H1 (cell line): ENCODE data around the gene DNAH10. TPM values are rescaled to one million over a fixed set of nuclear protein-coding genes. Genes with fewer than 3 reads are reported as not detected.

Source experiments
- CTCF ChIA-PET: fragments of 300-600 bp; sonication (Branson Sonifier 250); formaldehyde crosslinking; loops from one replicate; lab custom pipeline; 2021; ENCODE audit not compliant: partially characterized antibody; lab: Charles Lee
- POLR2A ChIA-PET: fragments of 300-600 bp; sonication (Branson Sonifier 250); formaldehyde crosslinking; loops from one replicate; lab custom pipeline; 2021; ENCODE audit warnings: inconsistent platforms; ENCODE audit not compliant: partially characterized antibody; lab: Charles Lee
- DNase-seq, 2 experiments: peaks; one replicate each; pipeline versions ENCODE4 v3.0.0 to v3.0.0-alpha.2; 2010 to 2022; ENCODE audit warnings: low spot score in 2 of 2, low read depth in 1 of 2, mixed read lengths in 1 of 2
- FAIRE-seq: peaks from 2 replicates; lab custom pipeline; 2011; peaks lifted over from hg19 to GRCh38; lab: Jason Lieb, UNC
- H2AFZ ChIP-seq: 2 replicates; pipeline ENCODE4 v1.8.1; 2012; ENCODE audit warnings: low read length, inconsistent platforms
- H2AK5ac ChIP-seq: 2 replicates; pipeline ENCODE4 v1.6.1; 2013; ENCODE audit warnings: low read depth, low read length
- H2BK120ac ChIP-seq: replicated peaks from 2 replicates; pipeline ENCODE3; 2013; ENCODE audit warnings: low read depth, low read length, inconsistent platforms
- H2BK12ac ChIP-seq: 2 replicates; pipeline ENCODE4 v1.6.1; 2013; ENCODE audit warnings: low read depth, low read length
- H2BK15ac ChIP-seq: 2 replicates; pipeline ENCODE4 v1.6.1; 2013; ENCODE audit warnings: low read length
- H2BK20ac ChIP-seq: 2 replicates; pipeline ENCODE4 v1.6.1; 2013; ENCODE audit warnings: low read length
- H2BK5ac ChIP-seq: 2 replicates; pipeline ENCODE4 v1.6.1; 2013; ENCODE audit warnings: low read depth, low read length
- H3K14ac ChIP-seq: 2 replicates; pipeline ENCODE4 v1.6.1; 2013; ENCODE audit warnings: inconsistent platforms; ENCODE audit not compliant: insufficient read length
- H3K18ac ChIP-seq: 2 replicates; pipeline ENCODE4 v1.6.1; 2013; ENCODE audit warnings: low read length; ENCODE audit errors: extremely low read depth
- H3K23ac ChIP-seq: 2 replicates; pipeline ENCODE4 v1.6.1; 2013; ENCODE audit warnings: inconsistent platforms; ENCODE audit not compliant: insufficient read length
- H3K23me2 ChIP-seq: 2 replicates; pipeline ENCODE4 v1.6.1; 2013; ENCODE audit warnings: low read depth, low read length
- H3K27ac ChIP-seq: 2 replicates; pipeline ENCODE4 v1.6.1; 2011; ENCODE audit warnings: low read depth, low read length, inconsistent platforms
- H3K27me3 ChIP-seq, 4 experiments: replicated peaks in 1 of 4; 1 replicate in 1 of 4; 2 replicates in 3 of 4; pipeline versions ENCODE4 v1.6.1 to v1.8.1; 2011 to 2013; ENCODE audit warnings: low read length in 3 of 4, mild to moderate bottlenecking in 3 of 4, inconsistent platforms in 2 of 4, mixed read lengths in 2 of 4, moderate library complexity in 1 of 4; ENCODE audit not compliant: control insufficient read depth in 3 of 4, insufficient read depth in 3 of 4; ENCODE audit errors: extremely low read depth in 1 of 4
- H3K36me3 ChIP-seq, 4 experiments: 2 replicates each; pipeline versions ENCODE4 v1.6.1 to v1.8.1; 2011 to 2013; ENCODE audit warnings: mild to moderate bottlenecking in 4 of 4, low read length in 3 of 4, moderate library complexity in 2 of 4, control low read depth in 1 of 4, inconsistent platforms in 1 of 4; ENCODE audit not compliant: insufficient read depth in 4 of 4, control insufficient read depth in 2 of 4
- H3K4ac ChIP-seq: replicated peaks from 2 replicates; pipeline ENCODE3; 2013; ENCODE audit warnings: low read length, low read depth, mixed read lengths, inconsistent platforms; ENCODE audit not compliant: insufficient read length
- H3K4me1 ChIP-seq, 4 experiments: replicated peaks in 1 of 4; 1 replicate in 1 of 4; 2 replicates in 3 of 4; pipeline versions ENCODE4 v1.6.1 to v1.8.1; 2011 to 2013; ENCODE audit warnings: low read length in 3 of 4, inconsistent platforms in 2 of 4, mixed read lengths in 1 of 4; ENCODE audit not compliant: insufficient read depth in 4 of 4, control insufficient read depth in 3 of 4
- H3K4me2 ChIP-seq, 2 experiments: 2 replicates each; pipeline versions ENCODE4 v1.6.1 to v1.8.1; 2011 to 2013; ENCODE audit warnings: low read depth in 2 of 2, low read length in 2 of 2, control low read depth in 1 of 2, inconsistent platforms in 1 of 2, mild to moderate bottlenecking in 1 of 2; ENCODE audit not compliant: insufficient read depth in 1 of 2
- H3K4me3 ChIP-seq, 4 experiments: fragments of 200-600, 300-600 bp in 1 of 4; sonication (generic), shearing (Covaris generic), sonication (Bioruptor Twin) in 1 of 4; 2 replicates each; pipeline versions ENCODE4 v1.5.1 to v1.8.1; 2011 to 2016; ENCODE audit warnings: low read length in 4 of 4, low read depth in 3 of 4, control low read depth in 2 of 4, inconsistent platforms in 2 of 4, mild to moderate bottlenecking in 2 of 4, mixed read lengths in 1 of 4, moderate library complexity in 1 of 4; ENCODE audit not compliant: insufficient read depth in 2 of 4; ENCODE audit errors: extremely low read depth in 1 of 4
- H3K56ac ChIP-seq: replicated peaks from 2 replicates; pipeline ENCODE3; 2013; ENCODE audit warnings: low read depth, mild to moderate bottlenecking, mixed read lengths, low read length, inconsistent platforms; ENCODE audit not compliant: insufficient read length
- H3K79me1 ChIP-seq: 2 replicates; pipeline ENCODE4 v1.6.1; 2013; ENCODE audit warnings: low read depth, low read length, control low read depth
- H3K79me2 ChIP-seq, 2 experiments: 2 replicates each; pipeline versions ENCODE4 v1.6.1 to v1.8.1; 2012 to 2013; ENCODE audit warnings: low read length in 2 of 2, mild to moderate bottlenecking in 2 of 2, inconsistent platforms in 1 of 2; ENCODE audit not compliant: insufficient read depth in 2 of 2, control insufficient read depth in 1 of 2
- H3K9ac ChIP-seq, 4 experiments: replicated peaks in 1 of 4; 1 replicate in 1 of 4; 2 replicates in 3 of 4; pipeline versions ENCODE4 v1.6.1 to v1.8.1; 2011 to 2013; ENCODE audit warnings: low read depth in 3 of 4, low read length in 3 of 4, control low read depth in 2 of 4, mild to moderate bottlenecking in 2 of 4, moderate library complexity in 2 of 4, inconsistent platforms in 1 of 4; ENCODE audit errors: extremely low read depth in 1 of 4
- H3K9me3 ChIP-seq, 2 experiments: 2 replicates each; pipeline versions ENCODE4 v1.6.1 to v1.8.1; 2012 to 2013; ENCODE audit warnings: mild to moderate bottlenecking in 2 of 2, moderate library complexity in 2 of 2, control low read depth in 1 of 2, inconsistent platforms in 1 of 2, low read depth in 1 of 2, low read length in 1 of 2, mixed read lengths in 1 of 2; ENCODE audit not compliant: insufficient read depth in 2 of 2
- H4K20me1 ChIP-seq, 2 experiments: replicated peaks in 1 of 2; 2 replicates each; pipeline versions ENCODE3 to v1.8.1; 2011 to 2013; ENCODE audit warnings: inconsistent platforms in 2 of 2, low read length in 2 of 2, mild to moderate bottlenecking in 1 of 2; ENCODE audit not compliant: insufficient read depth in 2 of 2, control insufficient read depth in 1 of 2
- H4K5ac ChIP-seq: 2 replicates; pipeline ENCODE4 v1.6.1; 2013; ENCODE audit warnings: low read length, low read depth, mixed read lengths, inconsistent platforms; ENCODE audit not compliant: insufficient read length
- H4K8ac ChIP-seq: 2 replicates; pipeline ENCODE4 v1.8.0; 2013; ENCODE audit warnings: mild to moderate bottlenecking, moderate library complexity, low read length, inconsistent platforms; ENCODE audit not compliant: insufficient read depth; ENCODE audit errors: extremely low read depth
- H4K91ac ChIP-seq: replicated peaks from 2 replicates; pipeline ENCODE3; 2013; ENCODE audit warnings: low read length, mixed read lengths, inconsistent platforms; ENCODE audit not compliant: insufficient read length
- CTBP2 ChIP-seq: IDR thresholded peaks from 2 replicates; pipeline ENCODE4 v1.7.0; 2011; ENCODE audit warnings: borderline replicate concordance, mild to moderate bottlenecking, moderate library complexity, mixed read lengths, low read length; ENCODE audit not compliant: insufficient read depth, insufficient read length
- POLR2A ChIP-seq, 2 experiments: IDR thresholded peaks; 1 replicate in 1 of 2; 2 replicates in 1 of 2; pipeline ENCODE4 v1.6.1; 2011; ENCODE audit warnings: low read depth in 2 of 2, low read length in 2 of 2, mild to moderate bottlenecking in 2 of 2; ENCODE audit errors: control extremely low read depth in 1 of 2
- POU5F1 ChIP-seq: IDR thresholded peaks from 2 replicates; pipeline ENCODE4 v1.6.1; 2011; ENCODE audit warnings: low read depth, mild to moderate bottlenecking, low read length, moderate library complexity
- SIN3A ChIP-seq, 2 experiments: IDR thresholded peaks in 1 of 2; conservative IDR thresholded peaks in 1 of 2; 2 replicates each; pipeline ENCODE4 v1.6.1; 2011 to 2012; ENCODE audit warnings: low read length in 2 of 2, improper control_type of control experiment in 1 of 2, low read depth in 1 of 2, mild to moderate bottlenecking in 1 of 2
- SP1 ChIP-seq: IDR thresholded peaks from 2 replicates; pipeline ENCODE4 v1.6.1; 2011; ENCODE audit warnings: low read depth, low read length
- WGBS, 2 experiments: shearing (Covaris generic) in 1 of 2; methylation state at CpG; one replicate each; pipeline versions ENCODE4 v1.1.6 to v1.1.7; 2013 to 2015; ENCODE audit warnings: low lambda C conversion rate in 2 of 2, mixed read lengths in 2 of 2, inconsistent platforms in 1 of 2, low coverage in 1 of 2, missing lambda C conversion rate in 1 of 2; ENCODE audit not compliant: insufficient replicate concordance in 2 of 2, insufficient coverage in 1 of 2, insufficient read length in 1 of 2; ENCODE audit errors: extremely low coverage in 1 of 2, missing lambda C conversion rate in 1 of 2; 5-methylcytosine and 5-hydroxymethylcytosine counted together
- polyA plus RNA-seq, 7 experiments: library from polyadenylated mRNA; depleted of rRNA in 3 of 7; stranded (reverse) in 5 of 7; unstranded in 2 of 7; fragments of >200 nt in 5 of 7; fragments of 200-250 nt in 2 of 7; gene quantifications; 1 replicate in 5 of 7; 2 replicates in 1 of 7; 4 replicates in 1 of 7; pipeline versions ENCODE4 v1.2.1 to v1.2.3, GENCODE V29; 2011 to 2013; ENCODE audit warnings: missing spikeins in 2 of 7, mixed read lengths in 2 of 7
- total RNA-seq: library from RNA; stranded (reverse); fragmentation: NEBNext Ultra II Directional; extraction: Animal tissue kit (Norgen Biotek cat#: 25700); gene quantifications from 2 replicates; pipeline ENCODE4 v1.2.1, GENCODE V29; 2021
- TF ChIP-seq, protein P1 (sequence below): IDR thresholded peaks from 2 replicates; pipeline ENCODE4 v1.6.1; 2011; ENCODE audit warnings: low read depth, mild to moderate bottlenecking, low read length; ENCODE audit not compliant: insufficient read depth

The DNAH10 gene
- total and polyA plus RNA-seq, 2 of the 8 experiments (the other 6 are each of a cell fraction or from before 2014, with no cell fraction given), result 0.02 to 0.24 TPM

GRCh38 chr12:123882161-123882705 is 120.1 kb downstream of the DNAH10 start:
- H2BK120ac ChIP-seq, result no peak overlapping the region
- POLR2A ChIA-PET, result interaction anchor here (1.5 kb wide), 1 partner anchor 19 kb away, joined by 3 read pairs; no protein-coding TSS in a partner anchor
- no peak overlapping the region for H3K14ac ChIP-seq
- H4K8ac ChIP-seq, result no peak overlapping the region
- WGBS, 2 experiments, result 91% methylated on average over 8 of the region's 8 CpGs; no CpG with 5 or more reads in 1 of the 2 experiments
- H3K27me3 ChIP-seq, result no peaks in the 10 kb centered on the region; a peak in 3 of 7 replicates
- H4K5ac ChIP-seq, result no peak overlapping the region
- H3K56ac ChIP-seq, result no peak overlapping the region
- no peaks in the 10 kb centered on the region for H3K36me3 ChIP-seq
- DNase-seq (no peak), FAIRE-seq (no peak)
- no peak overlapping the region for H3K4me2 ChIP-seq
- no peak overlapping the region for H3K4ac ChIP-seq
- no peak overlapping the region for H3K27ac ChIP-seq
- no peaks in the 10 kb centered on the region for H3K79me1 ChIP-seq
- no peak overlapping the region for H2BK20ac ChIP-seq
- H2AFZ ChIP-seq, result no peak overlapping the region
- no peak overlapping the region for H2BK12ac ChIP-seq
- H3K18ac ChIP-seq, result no peak overlapping the region
- no peaks in the 10 kb centered on the region for H3K23me2 ChIP-seq
- no peaks in the 10 kb centered on the region for H3K4me1 ChIP-seq
- no peaks in the 10 kb centered on the region for H3K79me2 ChIP-seq
- H2AK5ac ChIP-seq, result no peak overlapping the region
- H3K4me3 ChIP-seq, result no peak overlapping the region
- H3K9ac ChIP-seq, result no peak overlapping the region
- H3K9me3 ChIP-seq, result peaks cover 0 to 2% of the 10 kb centered on the region in 2 experiments; a peak in 1 of 4 replicates
- no peak overlapping the region for H4K91ac ChIP-seq
- CTCF ChIA-PET, result no interaction called here
- H4K20me1 ChIP-seq, result no peaks in the 10 kb centered on the region
- no peak overlapping the region for H3K23ac ChIP-seq
- H2BK5ac ChIP-seq, result no peak overlapping the region
- no peak overlapping the region for H2BK15ac ChIP-seq
- no peak for TF ChIP-seq POU5F1
- no peak for TF ChIP-seq CTBP2
- TF ChIP-seq SIN3A (conservative IDR thresholded peaks at IDR 0.05 in 1 of 2, IDR thresholded peaks at IDR 0.05 in 1 of 2; ENCODE audit: low read depth in 1 of 2, low read length in 2 of 2), result no peak
- TF ChIP-seq, protein P1, sequence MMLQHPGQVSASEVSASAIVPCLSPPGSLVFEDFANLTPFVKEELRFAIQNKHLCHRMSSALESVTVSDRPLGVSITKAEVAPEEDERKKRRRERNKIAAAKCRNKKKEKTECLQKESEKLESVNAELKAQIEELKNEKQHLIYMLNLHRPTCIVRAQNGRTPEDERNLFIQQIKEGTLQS, result no peak
- TF ChIP-seq POLR2A (IDR thresholded peaks at IDR 0.05; ENCODE audit: control extremely low read depth in 1 of 2, low read depth in 2 of 2, low read length in 2 of 2), result no peak
- TF ChIP-seq SP1, result no peak
